ENCODE data around the gene EEF2K. TPM values are rescaled to one million over a fixed set of nuclear protein-coding genes. Genes with fewer than 3 reads are reported as not detected.

The EEF2K gene
- total RNA-seq, 4 donors from 2014 or later, result 18.7 to 39.9 (median 21.2) TPM

DNA sequence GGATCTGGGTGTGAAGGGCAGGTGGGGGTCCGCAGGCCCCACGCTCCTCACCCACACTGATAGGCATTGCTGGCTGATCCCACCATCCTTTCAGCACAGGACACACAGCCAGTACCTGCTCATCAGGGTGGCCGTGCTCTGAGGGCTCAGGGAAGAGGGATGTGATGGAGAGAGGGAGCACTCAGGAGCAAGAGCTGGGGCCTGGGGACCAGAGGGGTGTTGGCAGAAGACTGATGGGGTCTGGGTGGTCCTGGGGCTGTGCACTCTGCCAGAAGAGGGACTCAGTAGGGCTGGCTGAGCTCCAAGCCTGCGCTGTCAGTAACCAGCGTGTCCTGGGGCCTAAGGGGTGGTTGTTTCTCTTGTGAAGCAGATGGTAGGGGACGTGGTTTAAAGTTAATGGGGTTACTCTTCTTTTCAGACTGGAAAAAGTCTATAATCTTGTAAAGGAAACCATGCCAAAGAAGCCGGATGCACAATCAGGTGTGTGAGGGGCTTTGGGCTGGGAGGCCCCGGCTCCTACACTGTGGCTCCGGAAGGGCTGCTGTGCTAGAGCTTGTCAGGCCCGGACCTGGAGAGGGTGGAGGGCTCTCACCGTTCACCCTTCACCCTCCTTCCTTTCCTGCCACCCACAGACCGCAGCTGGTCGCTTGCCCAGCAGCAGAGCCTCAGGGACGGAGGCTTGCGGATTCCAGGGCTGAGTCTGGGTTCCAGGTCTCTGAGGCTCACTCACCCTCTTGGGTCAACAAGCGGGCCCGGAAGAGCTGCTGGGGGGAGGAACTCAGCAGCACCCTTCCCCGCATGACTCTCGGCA lies 118.9 kb downstream of the EEF2K start:
- TF ChIP-seq, protein P1, sequence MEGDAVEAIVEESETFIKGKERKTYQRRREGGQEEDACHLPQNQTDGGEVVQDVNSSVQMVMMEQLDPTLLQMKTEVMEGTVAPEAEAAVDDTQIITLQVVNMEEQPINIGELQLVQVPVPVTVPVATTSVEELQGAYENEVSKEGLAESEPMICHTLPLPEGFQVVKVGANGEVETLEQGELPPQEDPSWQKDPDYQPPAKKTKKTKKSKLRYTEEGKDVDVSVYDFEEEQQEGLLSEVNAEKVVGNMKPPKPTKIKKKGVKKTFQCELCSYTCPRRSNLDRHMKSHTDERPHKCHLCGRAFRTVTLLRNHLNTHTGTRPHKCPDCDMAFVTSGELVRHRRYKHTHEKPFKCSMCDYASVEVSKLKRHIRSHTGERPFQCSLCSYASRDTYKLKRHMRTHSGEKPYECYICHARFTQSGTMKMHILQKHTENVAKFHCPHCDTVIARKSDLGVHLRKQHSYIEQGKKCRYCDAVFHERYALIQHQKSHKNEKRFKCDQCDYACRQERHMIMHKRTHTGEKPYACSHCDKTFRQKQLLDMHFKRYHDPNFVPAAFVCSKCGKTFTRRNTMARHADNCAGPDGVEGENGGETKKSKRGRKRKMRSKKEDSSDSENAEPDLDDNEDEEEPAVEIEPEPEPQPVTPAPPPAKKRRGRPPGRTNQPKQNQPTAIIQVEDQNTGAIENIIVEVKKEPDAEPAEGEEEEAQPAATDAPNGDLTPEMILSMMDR (IDR thresholded peaks at IDR 0.05 in 4 of 5, conservative IDR thresholded peaks at IDR 0.05 in 1 of 5), result no peak
- TF ChIP-seq POLR2A (IDR thresholded peaks at IDR 0.05), result no peak
- DNase-seq, result no peak
- peak overlapping the region in 1 of 4 donors; percentile 54 for H3K27ac ChIP-seq
- H3K4me1 ChIP-seq, result peaks cover 10% of the 10 kb centered on the region in 2 donors
- intact Hi-C loops (cut with DNase I; ENCODE audit: low total_unique reads) (loop anchor here (5.0 kb wide), 2 partner anchors 97 to 1138 kb away; no protein-coding TSS in a partner anchor), in situ Hi-C loops (cut with MboI; ENCODE audit: low sequenced_read_pairs in 4 of 4) (loop anchor here in 2 of 4 donors (10.0 to 25.0 kb wide), 2 partner anchors 1138 to 1170 kb away; partner anchors contain the start of genes DNAH3 (in 1 of the 2) and LDAF1 (in 1 of the 2))
- no peaks in the 10 kb centered on the region for H3K27me3 ChIP-seq
- H3K9me3 ChIP-seq, result no peaks in the 10 kb centered on the region
- no peak for ATAC-seq
- H3K36me3 ChIP-seq, result peaks cover 0 to 72% of the 10 kb centered on the region in 2 donors
- H3K4me3 ChIP-seq, result no peak overlapping the region

DNA sequence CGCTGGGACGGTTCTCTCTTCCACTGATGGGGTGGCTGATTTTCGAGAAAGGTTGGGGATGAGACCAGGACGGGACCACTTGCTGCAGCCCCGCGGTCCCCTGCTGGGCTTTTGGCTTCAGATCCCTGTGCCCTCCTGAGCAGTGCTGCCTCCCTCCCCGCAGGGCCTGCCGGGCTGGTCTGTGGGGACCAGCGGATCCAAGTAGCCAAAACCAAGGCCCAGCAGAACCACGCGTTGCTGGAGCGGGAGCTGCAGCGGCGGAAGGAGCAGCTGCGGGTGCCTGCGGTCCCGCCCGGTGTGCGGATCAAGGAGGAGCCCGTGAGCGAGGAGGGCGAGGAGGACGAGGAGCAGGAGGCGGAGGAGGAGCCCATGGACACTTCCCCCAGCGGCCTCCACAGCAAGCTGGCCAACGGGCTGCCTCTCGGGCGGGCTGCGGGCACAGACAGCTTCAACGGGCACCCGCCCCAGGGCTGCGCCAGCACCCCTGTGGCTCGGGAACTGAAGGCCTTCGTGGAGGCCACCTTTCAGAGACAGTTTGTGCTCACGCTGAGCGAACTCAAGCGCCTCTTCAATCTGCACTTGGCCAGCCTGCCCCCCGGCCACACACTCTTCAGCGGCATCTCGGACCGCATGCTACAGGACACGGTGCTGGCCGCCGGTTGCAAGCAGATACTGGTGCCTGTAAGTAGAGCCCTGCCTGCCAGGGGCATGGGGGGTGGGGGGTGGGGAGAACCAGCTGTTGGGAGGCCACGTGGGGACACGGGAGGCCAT lies 119.7 kb downstream of the EEF2K start:
- no peaks in the 10 kb centered on the region for H3K27me3 ChIP-seq
- DNase-seq (peak in 1 of 2 donors; percentile 60), ATAC-seq (no peak)
- H3K9me3 ChIP-seq, result no peaks in the 10 kb centered on the region
- H3K36me3 ChIP-seq, result peaks cover 0 to 72% of the 10 kb centered on the region in 2 donors
- in situ Hi-C loops (cut with MboI; ENCODE audit: low sequenced_read_pairs in 4 of 4), result loop anchor here in 2 of 4 donors (10.0 to 25.0 kb wide), 2 partner anchors 1138 to 1171 kb away; partner anchors contain the start of genes DNAH3 (in 1 of the 2) and LDAF1 (in 1 of the 2)
- H3K4me1 ChIP-seq, result peaks cover 10% of the 10 kb centered on the region in 2 donors
- intact Hi-C loops (cut with DNase I; ENCODE audit: low total_unique reads), result no loop called here
- no peak overlapping the region for H3K4me3 ChIP-seq
- TF ChIP-seq, protein P1 (IDR thresholded peaks at IDR 0.05 in 4 of 5, conservative IDR thresholded peaks at IDR 0.05 in 1 of 5), result no peak
- no peak for TF ChIP-seq POLR2A (IDR thresholded peaks at IDR 0.05)
- peak overlapping the region in 3 of 4 donors; percentile 14 to 54 (median 19) for H3K27ac ChIP-seq

DNA sequence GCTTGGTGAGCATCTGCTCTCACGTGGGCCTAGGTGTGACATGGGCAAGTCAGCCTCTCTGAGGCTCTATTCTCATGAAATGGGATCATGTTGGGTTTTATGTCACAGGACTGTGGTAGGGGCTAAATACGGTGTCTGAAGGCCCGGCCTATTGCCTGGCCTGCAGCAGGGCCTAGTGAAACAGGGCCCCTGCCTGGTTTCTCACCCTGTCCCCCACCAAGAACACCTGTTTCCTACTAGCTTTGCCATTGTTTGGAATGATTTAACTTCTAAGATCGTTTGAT lies 120.2 kb downstream of the EEF2K start:
- in situ Hi-C loops (cut with MboI; ENCODE audit: low sequenced_read_pairs in 4 of 4), result loop anchor here in 2 of 4 donors (10.0 to 25.0 kb wide), 2 partner anchors 1139 to 1172 kb away; partner anchors contain the start of genes DNAH3 (in 1 of the 2) and LDAF1 (in 1 of the 2)
- Histone ChIP-seq H3K9me3 (no peaks in the 10 kb centered on the region), H3K27me3 (no peaks in the 10 kb centered on the region), H3K36me3 (peaks cover 0 to 74% of the 10 kb centered on the region in 2 donors), H3K4me1 (peaks cover 10% of the 10 kb centered on the region in 2 donors), H3K4me3 (no peak overlapping the region), H3K27ac (peak overlapping the region in 2 of 4 donors; percentile 11 to 54)
- peak; percentile 33 to 61 for ATAC-seq
- intact Hi-C loops (cut with DNase I; ENCODE audit: low total_unique reads), result no loop called here
- TF ChIP-seq, protein P1 (IDR thresholded peaks at IDR 0.05 in 4 of 5, conservative IDR thresholded peaks at IDR 0.05 in 1 of 5), result no peak
- TF ChIP-seq POLR2A (IDR thresholded peaks at IDR 0.05), result no peak
- DNase-seq, result no peak

DNA sequence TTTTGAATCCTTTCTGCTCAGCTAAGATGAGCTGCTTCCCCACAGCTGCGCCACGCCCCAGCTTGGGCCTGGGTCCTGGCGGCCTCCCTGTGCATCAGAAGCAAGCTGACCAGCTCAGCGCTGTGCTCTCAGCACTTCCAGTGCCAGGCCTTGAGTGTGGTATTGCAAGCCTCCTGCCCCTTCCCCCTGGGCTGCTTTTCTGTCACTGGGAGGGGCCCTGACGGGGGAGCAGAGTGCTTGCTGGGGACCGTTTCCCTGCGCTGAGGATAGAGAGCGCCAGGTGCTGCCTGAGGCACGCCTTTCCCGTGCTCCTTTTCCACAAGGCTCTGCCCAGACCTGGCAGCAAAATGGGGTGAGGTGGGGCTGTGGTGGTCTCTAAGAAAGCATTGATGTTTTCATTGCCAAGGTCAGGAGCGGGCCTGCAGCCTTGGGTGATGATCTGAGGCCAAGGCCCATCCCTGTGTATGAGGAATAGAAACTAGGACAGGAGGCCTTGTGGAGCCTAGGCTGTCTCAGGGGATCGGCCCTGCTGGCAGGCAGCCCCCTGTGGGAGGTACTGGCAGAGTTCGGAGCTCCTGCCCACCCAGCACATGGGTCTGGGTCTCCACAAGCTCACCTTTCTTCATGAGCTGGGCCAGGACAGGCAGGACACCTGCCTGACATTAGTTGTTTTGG lies 120.8 kb downstream of the EEF2K start:
- DNase-seq (no peak), ATAC-seq (no peak)
- intact Hi-C loops (cut with DNase I; ENCODE audit: low total_unique reads), result no loop called here

More for the DNA sequence above, 120.8 kb downstream of the EEF2K start:
- in situ Hi-C loops (cut with MboI; ENCODE audit: low sequenced_read_pairs in 4 of 4), result loop anchor here in 2 of 4 donors (10.0 to 25.0 kb wide), 2 partner anchors 1140 to 1172 kb away; partner anchors contain the start of genes DNAH3 (in 1 of the 2) and LDAF1 (in 1 of the 2)
- Histone ChIP-seq H3K4me3 (no peak overlapping the region), H3K27me3 (no peaks in the 10 kb centered on the region), H3K9me3 (no peaks in the 10 kb centered on the region), H3K27ac (peak overlapping the region in 2 of 4 donors; percentile 11 to 54), H3K36me3 (peaks cover 0 to 80% of the 10 kb centered on the region in 2 donors), H3K4me1 (peaks cover 4% of the 10 kb centered on the region in 2 donors)
- no peak for TF ChIP-seq POLR2A (IDR thresholded peaks at IDR 0.05)
- TF ChIP-seq, protein P1 (IDR thresholded peaks at IDR 0.05 in 4 of 5, conservative IDR thresholded peaks at IDR 0.05 in 1 of 5), result no peak

Measured in gastrocnemius medialis (tissue), 4 donors.